GM18907 (cell line): ENCODE data around the gene BAHCC1.

ENCODE experiments used
- ATAC-seq: cut with Tn5 transposase; IDR thresholded peaks from one replicate; pipeline ENCODE4 v1.9.1; 2021; ENCODE audit warnings: mild to moderate bottlenecking, moderate library complexity; ENCODE audit not compliant: unreplicated experiment

BAHCC1 gene

DNA sequence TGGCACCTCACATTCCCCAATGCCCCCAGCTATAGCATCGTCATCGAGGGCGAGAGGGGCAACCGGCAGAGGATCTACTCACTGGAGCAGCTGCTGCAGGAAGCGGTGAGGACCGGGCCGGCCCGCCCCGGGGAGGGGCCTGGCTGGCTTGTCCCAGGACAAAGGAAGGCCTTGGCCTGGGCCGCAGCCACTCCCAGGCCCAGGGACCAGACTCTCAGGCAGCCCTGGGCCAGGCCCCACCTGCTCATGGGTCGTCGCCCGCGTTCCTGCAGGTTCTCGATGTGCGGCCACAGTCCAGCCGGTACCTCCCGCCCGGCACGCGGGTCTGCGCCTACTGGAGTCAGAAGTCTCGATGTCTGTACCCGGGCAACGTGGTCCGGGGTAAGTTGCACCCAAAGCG lies 64.0 kb downstream of the BAHCC1 start:
- ATAC-seq: no peak

- ATAC-seq: no peak
These were observed 64.6 kb downstream of the BAHCC1 start for GRCh38 chr17:81459864-81460263.

- ATAC-seq: no peak
These were observed 65.7 kb downstream of the BAHCC1 start for GRCh38 chr17:81460856-81461460.

DNA sequence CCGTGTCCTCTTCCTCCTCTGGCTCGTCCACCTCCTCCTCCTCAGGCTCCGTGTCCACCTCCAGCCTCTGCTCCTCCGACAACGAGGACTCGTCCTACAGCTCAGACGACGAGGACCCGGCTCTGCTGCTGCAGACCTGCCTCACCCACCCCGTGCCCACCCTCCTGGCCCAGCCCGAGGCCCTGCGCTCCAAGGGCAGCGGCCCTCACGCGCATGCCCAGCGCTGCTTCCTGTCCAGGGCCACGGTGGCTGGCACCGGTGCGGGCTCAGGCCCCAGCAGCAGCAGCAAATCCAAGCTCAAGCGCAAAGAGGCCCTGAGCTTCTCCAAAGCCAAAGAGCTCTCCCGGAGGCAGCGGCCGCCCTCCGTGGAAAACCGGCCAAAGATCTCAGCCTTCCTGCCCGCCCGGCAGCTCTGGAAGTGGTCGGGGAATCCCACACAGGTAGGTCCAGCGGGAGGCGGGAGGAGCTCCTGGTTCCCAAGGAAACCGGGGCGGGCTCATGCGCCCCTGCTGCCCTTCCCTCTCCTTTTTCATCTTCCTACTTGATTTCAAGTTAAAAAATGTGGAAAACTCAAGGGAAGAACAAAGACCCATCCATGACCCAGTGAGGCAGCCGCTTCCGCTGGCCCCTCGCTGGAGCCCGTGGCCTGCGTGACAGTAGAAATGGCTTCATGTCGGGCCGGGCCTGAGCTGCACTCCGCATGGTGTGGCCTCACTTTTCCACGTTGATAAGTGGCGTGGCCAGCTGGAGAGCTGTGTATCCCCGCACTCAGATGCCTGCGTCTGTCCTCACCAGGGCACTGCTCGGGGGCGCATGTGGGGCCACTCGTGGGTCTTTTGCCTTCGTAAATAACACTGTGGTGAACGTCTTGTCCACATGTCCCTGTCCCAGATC lies 66.6 kb downstream of the BAHCC1 start:
- ATAC-seq: no peak

DNA sequence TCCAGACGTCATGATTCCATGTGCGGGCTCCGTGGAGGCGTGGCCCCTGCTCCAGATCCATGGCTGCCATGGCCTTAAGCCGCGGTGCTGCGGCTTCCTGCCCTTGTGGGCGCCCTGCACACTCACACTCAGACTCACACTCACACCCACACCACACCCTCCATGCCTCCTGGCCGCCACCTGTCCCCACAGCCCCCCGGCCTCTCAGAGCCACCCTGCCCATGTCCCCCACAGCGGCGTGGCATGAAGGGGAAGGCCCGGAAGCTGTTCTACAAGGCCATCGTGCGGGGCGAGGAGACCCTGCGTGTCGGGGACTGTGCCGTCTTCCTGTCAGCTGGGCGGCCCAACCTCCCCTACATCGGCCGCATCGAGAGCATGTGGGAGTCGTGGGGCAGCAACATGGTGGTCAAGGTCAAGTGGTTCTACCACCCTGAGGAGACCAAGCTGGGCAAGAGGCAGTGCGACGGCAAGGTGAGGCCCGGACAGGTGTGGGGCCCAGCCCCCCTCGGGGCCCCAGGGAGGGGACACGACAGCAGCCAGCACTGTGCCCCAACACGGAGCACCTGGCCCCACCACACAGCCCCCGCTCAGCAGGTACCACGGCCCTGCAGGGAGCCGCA lies 67.4 kb downstream of the BAHCC1 start:
- ATAC-seq: no peak

DNA sequence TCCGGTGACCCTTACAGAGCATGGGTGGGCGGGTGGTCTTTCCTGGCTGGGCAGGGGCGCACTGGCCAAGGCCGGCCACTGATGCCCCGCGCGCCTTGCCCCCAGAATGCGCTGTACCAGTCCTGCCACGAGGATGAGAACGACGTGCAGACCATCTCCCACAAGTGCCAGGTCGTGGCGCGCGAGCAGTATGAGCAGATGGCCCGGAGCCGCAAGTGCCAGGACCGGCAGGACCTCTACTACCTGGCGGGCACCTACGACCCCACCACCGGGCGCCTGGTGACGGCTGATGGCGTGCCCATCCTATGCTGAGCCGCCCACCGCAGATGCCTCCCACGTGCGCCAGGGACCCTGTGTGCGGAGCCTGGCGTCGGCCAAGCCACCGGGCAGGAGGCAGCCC lies 68.2 kb downstream of the BAHCC1 start:
- ATAC-seq: no peak

GRCh38 chr17:81464586-81464985 lies 69.3 kb downstream of the BAHCC1 start:
- ATAC-seq: no peak

GRCh38 chr17:81465910-81466309 lies 70.7 kb downstream of the BAHCC1 start:
- no peak for ATAC-seq

DNA sequence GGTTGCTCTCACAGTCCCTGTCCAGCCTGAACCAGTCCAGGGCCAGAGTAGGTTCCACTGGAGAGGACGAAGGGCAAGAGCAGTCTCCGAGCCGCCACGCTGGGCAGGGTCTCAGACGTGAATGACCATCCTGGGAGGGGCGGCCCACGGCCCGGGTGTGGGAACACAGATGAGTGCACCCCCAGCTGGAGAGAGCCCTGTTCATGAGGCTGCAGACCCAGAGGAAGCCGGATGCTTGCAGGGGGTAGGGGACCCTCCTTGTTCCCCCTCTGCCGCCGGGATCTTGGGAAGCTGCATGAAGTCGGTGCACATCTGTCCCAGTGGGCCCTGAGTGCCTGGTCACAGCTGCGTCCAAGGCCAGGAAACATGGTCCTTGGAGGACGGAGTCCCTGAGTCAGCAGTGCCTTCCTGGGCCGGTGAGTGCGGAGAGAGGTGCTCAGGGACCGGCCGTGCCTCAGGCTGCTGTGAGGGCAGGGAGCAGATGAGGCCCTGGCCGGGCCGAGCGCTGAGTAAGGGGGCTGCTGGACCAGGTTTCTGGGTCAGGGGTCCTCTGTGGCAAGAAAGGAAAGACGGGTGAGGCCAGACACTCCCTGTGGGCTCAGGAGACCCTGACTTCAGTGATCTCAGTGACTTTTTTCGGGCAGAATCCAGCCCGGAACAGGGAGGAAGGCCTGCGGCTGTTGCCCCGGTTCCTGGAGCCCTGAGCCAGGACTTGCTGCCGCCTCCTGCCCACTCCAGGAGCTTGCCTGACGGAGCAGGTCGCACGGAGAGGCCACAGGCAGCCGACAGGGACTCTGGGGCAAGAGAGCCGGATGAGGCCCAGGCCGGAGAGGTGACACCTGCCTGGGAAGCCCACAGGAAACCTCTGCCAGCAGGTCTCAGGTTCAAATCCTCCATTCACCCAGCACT lies 71.6 kb downstream of the BAHCC1 start:
- ATAC-seq: no peak

DNA sequence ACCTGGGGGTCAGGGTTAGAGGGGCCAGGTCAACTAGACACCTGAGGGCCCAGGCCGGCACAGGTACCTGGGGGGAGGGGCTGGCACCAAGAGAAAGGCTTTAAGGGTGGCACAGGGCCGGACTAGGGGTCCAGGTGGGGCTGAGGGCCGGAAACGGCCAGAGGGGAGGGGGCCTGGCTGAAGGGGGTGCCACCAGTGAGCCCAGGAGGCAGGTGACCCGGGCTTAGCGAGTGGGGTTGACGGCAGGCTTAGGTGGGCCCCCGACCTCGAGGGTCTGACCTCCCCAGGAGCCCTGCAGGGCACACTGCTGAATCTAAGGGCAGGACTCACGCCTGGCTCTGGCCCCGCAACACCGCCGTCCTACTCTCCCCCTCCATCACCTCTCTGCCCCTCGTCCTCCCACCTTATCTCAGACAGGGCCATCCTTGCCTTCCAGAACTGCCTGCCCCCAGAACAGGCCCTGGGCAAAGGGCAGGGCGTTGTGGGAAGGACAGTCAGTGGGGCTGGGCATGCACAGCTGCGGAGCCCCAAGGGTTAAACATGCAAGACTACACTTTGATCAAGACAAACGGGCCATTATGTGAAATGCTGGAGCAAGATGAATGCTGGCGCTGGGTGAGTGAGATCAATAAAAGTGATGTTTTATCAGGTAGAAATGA lies 73.0 kb downstream of the BAHCC1 start:
- ATAC-seq: no peak

- no peak for ATAC-seq
These were observed 73.5 kb downstream of the BAHCC1 start for GRCh38 chr17:81468770-81469121.

DNA sequence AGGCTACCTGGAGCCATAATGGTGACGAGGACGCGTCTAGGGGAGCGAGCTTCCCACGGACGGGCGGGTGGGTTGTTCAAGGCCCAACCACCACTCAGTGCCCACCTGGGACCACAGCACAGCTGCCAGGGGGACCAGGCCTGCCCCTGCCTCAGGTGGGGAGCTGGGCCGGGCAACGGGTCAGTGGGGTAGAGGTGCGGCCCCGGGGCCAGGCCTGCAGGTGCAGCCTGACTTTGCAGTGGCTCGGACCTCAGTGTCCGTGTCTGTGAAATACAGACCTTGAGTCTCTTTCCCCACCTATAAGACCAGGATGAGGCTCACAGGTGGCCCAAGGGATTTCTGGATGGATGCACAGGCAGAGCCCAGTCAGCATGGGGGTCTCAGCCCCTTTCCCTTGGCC lies 74.0 kb downstream of the BAHCC1 start:
- no peak for ATAC-seq

GRCh38 chr17:81470270-81470943 lies 75.2 kb downstream of the BAHCC1 start:
- ATAC-seq: no peak

DNA sequence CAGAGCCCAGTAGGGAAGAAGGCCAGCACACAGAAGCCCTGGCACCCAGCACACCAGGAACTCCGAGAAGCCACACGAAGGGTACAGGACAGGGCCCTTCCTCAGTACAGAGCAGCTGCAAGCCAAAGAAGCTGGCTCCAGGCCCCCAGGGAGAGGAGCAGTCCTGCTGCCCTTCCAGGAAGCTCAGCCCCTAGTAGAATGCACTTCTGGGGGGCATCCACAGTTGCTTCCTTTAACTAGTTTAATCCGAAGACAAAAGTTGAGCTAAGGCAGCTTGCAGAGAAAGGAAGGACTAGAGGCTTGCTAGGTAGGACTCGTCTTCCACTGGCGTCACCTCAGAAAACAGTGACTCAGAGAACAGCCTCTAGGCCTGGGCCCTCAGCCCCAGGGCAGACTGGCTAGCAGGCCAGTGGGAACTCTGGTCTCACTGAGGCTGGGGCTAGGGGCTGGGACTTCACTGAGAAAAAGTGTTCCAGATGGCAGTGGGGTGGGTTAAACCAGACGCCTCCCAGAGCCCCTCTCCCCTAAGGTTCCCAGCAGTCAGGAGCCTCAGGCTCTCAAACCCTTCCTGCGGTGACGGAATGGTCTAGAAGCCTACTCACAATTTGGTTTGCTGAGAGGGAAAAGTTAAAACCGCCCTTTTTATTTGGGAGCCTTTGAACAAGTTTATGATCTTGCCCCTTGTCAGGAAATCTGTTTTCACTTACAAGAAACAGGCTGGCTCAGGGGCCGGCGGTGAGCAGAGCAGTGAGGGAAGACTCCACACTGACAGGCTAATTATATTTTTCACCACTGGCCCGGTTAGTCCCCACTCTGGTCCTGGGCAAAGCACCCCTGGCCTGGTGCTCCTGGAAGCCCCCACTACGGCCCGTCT lies 75.9 kb downstream of the BAHCC1 start:
- ATAC-seq: no peak

GRCh38 chr17:81471818-81472456 lies 76.7 kb downstream of the BAHCC1 start:
- no peak for ATAC-seq

DNA sequence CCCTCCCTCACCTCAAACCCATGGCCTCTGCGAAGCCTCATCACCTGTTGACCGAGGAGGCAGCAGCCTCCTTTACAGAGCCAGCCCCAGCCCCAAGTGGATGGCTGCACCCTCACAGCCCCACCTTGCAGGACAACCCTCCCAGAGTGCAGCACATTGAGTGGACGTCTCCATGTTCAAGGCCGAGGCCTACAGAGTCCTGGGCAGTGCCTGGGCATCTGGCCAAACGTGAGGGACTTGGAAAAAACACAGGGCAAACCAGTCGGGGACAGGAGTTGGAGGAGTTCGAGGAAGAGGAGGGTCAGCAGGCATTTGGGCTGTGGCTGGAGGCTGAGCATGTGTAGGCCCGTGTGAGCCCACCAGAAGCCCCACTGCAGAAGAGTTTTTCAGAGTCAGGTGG lies 77.8 kb downstream of the BAHCC1 start:
- no peak for ATAC-seq

DNA sequence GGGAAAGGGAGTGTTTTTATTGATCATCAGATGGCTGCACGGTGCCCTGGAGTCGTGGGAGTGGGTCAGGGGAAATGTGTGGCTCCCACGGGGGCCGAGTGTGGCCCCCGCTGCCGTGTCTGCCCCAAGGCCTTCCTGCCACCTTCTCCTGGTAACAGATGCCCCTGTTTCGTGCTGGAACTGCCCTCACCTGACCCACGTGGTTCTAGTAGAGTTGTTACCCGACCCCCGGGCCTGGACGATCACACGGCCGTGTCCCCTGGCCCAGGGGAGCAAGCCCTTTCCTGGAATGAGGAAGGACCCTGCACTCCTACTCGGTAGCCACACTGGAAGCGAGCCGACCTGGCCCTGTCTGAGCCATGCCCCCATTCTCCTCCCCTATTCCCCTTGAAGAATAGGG lies 79.7 kb downstream of the BAHCC1 start:
- no peak for ATAC-seq

DNA sequence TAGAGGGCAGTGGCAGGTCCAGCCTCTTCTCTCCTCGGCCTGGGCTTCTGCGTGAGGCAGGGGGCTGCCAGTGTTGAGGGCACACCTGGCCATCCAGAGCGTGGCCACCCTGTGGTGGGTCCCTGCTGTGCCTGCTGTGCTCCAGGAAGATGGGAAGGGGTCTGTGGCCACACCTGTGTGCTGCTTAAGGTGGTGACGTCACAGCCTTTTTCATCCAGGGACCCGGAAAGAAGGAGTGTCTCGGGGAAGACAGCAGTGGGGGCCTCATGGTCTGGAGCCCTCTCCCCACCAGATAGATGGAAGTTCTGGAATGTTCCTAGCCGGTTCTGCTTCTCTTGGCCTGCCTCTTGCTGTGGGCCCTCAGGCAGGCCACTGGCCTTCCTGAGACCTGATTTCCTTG lies 80.8 kb downstream of the BAHCC1 start:
- ATAC-seq: no peak

- ATAC-seq: no peak
These were observed 81.4 kb downstream of the BAHCC1 start for GRCh38 chr17:81476635-81477034.
